GM13977 (cell line): Measurements from ENCODE around the gene PROK1.

ENCODE experiments used
- DNase-seq: peaks from one replicate; pipeline ENCODE4 v3.0.0; 2012; ENCODE audit warnings: low spot score
- in situ Hi-C: fragments of 300-500 bp; cut with MboI; formaldehyde crosslinking; loops from one replicate; pipeline ENCODE4 v1.12.0; 2022; ENCODE audit warnings: low sequenced_read_pairs, low pct_unique_long_range_greater_than_20kb, mixed read lengths, inconsistent platforms; ENCODE audit not compliant: unreplicated experiment
- TF ChIP-seq, protein P1 (sequence below): IDR thresholded peaks from 2 replicates; pipeline ENCODE4 v1.5.1; 2012; ENCODE audit warnings: mild to moderate bottlenecking, control low read depth; ENCODE audit not compliant: insufficient read depth; ENCODE audit errors: extremely low read depth, missing control alignments

PROK1 gene

DNA sequence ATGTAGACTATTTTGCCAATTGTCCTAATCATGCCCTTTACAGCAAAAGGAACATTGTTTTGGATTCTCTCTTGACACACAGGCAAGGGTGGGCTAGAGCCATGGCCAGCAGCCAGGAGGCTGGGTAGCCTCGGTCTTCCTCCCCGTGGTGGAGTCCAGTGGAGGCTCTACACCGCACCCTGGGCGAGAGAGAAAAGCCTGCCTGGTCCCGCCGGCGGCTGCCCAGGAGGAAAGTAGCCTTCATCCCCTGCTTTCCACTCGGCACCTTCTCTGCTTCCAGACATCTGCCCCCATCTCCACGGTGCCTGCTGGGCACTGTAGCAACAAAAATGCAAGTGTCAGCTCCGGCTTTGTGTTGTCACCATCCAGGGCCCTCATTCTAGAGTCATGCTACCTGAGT is 21.6 kb downstream of the PROK1 start:
- no peak for DNase-seq
- TF ChIP-seq, protein P1, sequence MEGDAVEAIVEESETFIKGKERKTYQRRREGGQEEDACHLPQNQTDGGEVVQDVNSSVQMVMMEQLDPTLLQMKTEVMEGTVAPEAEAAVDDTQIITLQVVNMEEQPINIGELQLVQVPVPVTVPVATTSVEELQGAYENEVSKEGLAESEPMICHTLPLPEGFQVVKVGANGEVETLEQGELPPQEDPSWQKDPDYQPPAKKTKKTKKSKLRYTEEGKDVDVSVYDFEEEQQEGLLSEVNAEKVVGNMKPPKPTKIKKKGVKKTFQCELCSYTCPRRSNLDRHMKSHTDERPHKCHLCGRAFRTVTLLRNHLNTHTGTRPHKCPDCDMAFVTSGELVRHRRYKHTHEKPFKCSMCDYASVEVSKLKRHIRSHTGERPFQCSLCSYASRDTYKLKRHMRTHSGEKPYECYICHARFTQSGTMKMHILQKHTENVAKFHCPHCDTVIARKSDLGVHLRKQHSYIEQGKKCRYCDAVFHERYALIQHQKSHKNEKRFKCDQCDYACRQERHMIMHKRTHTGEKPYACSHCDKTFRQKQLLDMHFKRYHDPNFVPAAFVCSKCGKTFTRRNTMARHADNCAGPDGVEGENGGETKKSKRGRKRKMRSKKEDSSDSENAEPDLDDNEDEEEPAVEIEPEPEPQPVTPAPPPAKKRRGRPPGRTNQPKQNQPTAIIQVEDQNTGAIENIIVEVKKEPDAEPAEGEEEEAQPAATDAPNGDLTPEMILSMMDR: no peak
- in situ Hi-C loops: no loop called here

DNA sequence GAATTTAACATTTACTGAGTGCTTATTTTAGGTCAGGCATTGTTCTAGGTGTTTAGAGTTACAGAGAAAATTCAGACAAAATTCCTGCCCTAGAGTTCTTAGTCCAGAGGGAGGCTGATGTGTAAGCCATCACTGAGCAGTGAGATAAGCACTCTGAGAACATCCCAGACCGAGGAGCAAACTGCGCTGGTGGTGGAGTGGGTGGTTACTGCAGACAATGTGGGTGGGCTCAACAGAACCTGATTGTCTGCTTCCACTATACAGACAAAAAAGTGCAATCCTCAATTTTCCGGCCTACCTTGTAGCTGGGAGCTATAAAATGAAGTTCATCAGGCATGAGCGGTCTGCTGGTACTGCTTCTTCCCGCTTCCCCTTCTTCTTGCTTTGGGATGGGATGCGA is 23.5 kb downstream of the PROK1 start:
- in situ Hi-C loops: no loop called here
- DNase-seq: no peak
- TF ChIP-seq, protein P1: no peak

DNA sequence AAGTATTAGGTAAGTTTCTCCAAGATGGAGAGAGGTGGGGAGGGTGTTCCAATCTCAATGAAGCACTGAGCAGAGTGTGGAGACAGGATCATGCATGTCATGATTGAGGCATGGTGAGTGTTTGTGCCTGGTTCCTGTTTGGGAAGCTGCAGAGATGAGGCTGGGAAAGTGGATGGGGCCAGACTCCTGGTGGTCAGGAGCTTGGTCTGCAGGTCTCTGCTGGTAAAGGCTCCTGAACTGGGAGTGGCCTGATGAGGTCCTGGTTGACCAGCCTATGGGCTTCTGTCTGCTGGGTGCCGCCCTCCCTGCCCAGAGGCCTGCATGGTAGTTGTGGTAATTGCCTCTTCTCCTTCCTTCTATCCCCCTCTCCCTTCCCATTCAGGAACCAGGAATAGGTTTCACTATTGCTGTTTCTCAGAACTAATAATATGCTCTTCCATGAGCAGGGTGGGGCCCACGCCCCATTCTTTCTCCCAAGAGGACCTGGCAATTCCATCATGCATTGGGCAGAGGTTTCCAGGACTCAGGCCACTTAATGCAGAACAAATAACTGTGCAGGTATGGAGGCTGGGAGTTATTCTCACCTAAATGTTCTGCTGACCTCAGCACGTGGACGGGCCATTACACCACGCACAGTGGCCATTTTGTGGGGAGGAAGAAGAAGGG is 24.5 kb downstream of the PROK1 start:
- in situ Hi-C loops: no loop called here
- DNase-seq: no peak
- TF ChIP-seq, protein P1: no peak

DNA sequence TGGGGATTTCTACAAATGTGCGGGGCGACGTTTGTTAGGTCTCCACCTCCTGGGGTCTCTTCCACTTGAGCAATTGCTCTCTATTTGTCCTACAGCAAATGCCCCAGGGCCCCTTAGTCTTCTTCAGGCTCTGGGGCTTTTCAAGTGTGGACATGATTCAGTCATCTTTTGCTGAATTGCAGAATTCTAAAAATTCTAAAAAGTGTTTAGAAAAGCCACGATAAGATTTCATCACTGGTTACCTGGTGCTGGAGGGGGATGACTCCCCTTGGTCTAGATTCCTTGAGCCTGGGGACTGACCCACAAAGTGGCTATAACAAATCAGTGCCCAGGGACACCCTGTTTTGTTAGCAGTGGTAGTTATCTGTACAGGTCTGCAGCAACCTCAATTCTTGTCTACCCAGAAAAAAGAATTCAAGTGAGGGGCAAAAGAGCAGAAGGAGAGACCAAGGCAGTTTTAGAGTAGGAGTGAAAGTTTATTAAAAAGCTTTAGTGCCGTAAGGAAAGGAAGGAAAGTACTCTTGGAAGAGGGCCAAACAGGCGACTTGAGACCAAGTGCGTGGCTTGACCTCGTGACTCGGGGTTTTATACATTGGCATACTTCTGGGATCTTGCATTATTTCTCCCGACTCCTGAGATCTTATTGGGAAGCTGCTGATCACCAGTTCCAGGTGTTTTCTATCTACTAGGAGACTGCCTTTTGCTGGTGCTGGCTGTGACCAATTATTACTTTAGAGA is 25.2 kb downstream of the PROK1 start:
- DNase-seq: no peak
- TF ChIP-seq, protein P1: no peak
- in situ Hi-C loops: no loop called here

DNA sequence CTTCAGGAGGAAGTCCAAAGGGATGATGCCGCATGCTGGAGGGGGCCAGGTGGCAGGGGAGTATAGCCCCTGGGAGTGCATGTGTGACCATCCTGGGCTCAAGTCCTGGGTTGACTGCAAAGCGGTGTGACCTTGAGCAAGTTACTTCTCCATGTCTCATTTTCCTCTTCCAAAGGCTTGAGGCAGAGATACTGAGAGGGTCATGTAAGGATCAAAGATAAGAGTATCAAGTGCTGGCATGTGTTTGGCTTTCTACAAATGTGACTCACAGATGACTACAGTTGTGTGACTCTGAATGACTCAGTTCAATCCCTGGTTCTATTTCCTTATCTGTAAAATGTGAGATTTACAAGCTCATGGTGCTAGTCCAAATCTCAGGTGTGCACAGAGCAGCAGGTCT is 26.1 kb downstream of the PROK1 start:
- DNase-seq: no peak
- in situ Hi-C loops: no loop called here
- TF ChIP-seq, protein P1: no peak

DNA sequence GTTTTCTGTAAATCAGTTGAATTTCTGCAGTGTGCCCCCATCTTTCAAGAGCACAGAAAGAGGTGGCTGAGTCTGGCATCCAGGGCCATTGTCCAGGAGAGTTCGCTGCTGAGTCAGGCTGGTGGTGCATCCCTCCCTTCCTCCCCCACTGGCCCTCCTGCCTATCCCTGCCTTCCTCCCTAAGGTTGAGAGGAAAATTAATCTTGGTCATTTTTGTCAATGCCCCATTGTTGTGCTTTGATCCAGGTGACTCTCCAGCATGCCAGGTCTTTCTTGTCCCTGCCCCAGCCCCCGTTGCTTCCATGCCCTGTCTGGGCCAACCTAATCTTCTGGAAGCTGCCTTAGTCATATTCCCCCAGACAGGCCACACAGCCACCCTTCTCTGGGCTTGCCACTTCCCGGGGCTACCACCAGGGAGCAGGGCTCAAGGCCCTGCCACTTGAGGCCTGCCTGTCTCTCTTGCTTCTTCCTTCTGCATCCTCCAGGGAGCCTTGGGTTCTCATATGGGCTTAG is 26.6 kb downstream of the PROK1 start:
- in situ Hi-C loops: no loop called here
- TF ChIP-seq, protein P1: peak; percentile 22
- no peak for DNase-seq
